Measurements from ENCODE around the gene PTRH1. TPM values are rescaled to one million over a fixed set of nuclear protein-coding genes. Genes with fewer than 3 reads are reported as not detected.

The PTRH1 gene
- 24.6 and 39.2 TPM in 2 replicates for total RNA-seq

GRCh38 chr9:127715470-127716337 is at the start of gene PTRH1, which contains the start of gene TTC16:
PTRH1 (minus strand) TSS chr9:127715663; CDS start chr9:127715639, 24 bp downstream.
TTC16 (plus strand) TSS chr9:127716079; CDS start chr9:127716146, 67 bp downstream.

DNA sequence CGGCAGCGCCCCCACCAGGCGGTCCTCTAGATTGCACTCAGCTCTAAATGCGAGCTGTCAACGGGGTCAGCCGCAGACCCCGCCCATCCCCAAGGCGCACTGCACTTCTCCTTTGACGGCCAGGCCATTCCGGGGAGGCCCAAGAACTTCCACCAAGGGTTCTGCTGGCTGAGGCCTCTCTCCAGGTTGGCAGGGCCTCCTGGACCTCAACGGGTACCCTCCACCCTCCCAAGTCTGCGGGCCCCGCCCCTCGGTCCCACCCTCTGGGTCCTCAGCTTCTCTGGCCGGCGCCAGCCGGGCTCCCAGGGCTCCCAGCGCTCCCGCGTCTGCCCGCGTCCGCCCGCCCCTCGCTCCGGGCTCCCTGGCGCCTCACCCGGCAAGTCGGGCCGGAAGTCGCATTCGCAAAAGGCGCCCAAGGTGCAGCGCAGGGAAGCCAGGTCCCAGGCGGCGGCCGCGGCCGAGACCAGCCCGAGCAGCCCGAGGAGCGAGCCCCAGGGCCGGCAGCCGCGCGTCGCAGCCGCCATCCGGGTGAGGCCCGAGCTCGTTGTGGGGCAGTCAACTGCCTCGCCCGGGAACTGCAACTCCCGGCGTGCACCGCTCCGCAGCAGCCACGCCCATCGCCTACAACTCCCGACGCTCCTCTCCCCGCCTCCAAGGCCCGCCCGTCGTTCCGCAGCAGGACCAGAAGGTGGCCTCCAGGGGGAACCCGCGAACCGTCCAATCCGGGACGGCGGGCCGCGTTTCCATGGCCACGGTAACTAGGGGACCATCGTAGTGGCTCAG is 19.5 kb upstream of the PTRH1 start, which contains the start of gene TOR2A:
TSS of gene TOR2A (minus strand) at position 548 of the 783 bp plus-strand sequence. CDS start at position 524, 24 bp downstream.

GRCh38 chr9:127706836-127707241 is 8.6 kb downstream of the PTRH1 start, which contains the start of gene CFAP157:
CFAP157 (plus strand) TSS chr9:127706988; CDS start chr9:127707032, 44 bp downstream.

Other genes with a start within 250 kb of the PTRH1 start
- 28.4 and 35.6 TPM in 2 replicates for gene STXBP1, start 103.4 kb downstream of the PTRH1 start, total RNA-seq
- gene CFAP157, start 8.7 kb downstream of the PTRH1 start, total RNA-seq, result not detected in 2 replicates
- gene TTC16, start 416 bp upstream of the PTRH1 start, total RNA-seq, result 0.16 TPM in 1 of 2 replicates, not detected in the other
- gene TOR2A, start 19.6 kb upstream of the PTRH1 start, total RNA-seq, result 9.4 and 12.5 TPM in 2 replicates
- gene SH2D3C, start 63.0 kb upstream of the PTRH1 start, total RNA-seq, result 2.5 and 2.6 TPM in 2 replicates
- 41.8 and 48.0 TPM in 2 replicates for gene CDK9, start 70.4 kb upstream of the PTRH1 start, total RNA-seq
- gene FPGS, start 87.2 kb upstream of the PTRH1 start, total RNA-seq, result 24.9 and 29.3 TPM in 2 replicates
- gene ENG, start 139.0 kb upstream of the PTRH1 start, total RNA-seq, result 570 and 620 TPM in 2 replicates
- 91.3 and 105 TPM in 2 replicates for gene AK1, start 162.0 kb upstream of the PTRH1 start, total RNA-seq
- 108 and 138 TPM in 2 replicates for gene ST6GALNAC6, start 183.9 kb upstream of the PTRH1 start, total RNA-seq
- 66.1 and 73.9 TPM in 2 replicates for gene ST6GALNAC4, start 201.4 kb upstream of the PTRH1 start, total RNA-seq
- 2.8 and 16.4 TPM in 2 replicates for gene PIP5KL1, start 215.1 kb upstream of the PTRH1 start, total RNA-seq
- 7.8 and 15.6 TPM in 2 replicates for gene DPM2, start 222.2 kb upstream of the PTRH1 start, total RNA-seq

Data from cardiac atrium fibroblast (primary cell).